Measurements from ENCODE around the gene PRDM16.

DNA sequence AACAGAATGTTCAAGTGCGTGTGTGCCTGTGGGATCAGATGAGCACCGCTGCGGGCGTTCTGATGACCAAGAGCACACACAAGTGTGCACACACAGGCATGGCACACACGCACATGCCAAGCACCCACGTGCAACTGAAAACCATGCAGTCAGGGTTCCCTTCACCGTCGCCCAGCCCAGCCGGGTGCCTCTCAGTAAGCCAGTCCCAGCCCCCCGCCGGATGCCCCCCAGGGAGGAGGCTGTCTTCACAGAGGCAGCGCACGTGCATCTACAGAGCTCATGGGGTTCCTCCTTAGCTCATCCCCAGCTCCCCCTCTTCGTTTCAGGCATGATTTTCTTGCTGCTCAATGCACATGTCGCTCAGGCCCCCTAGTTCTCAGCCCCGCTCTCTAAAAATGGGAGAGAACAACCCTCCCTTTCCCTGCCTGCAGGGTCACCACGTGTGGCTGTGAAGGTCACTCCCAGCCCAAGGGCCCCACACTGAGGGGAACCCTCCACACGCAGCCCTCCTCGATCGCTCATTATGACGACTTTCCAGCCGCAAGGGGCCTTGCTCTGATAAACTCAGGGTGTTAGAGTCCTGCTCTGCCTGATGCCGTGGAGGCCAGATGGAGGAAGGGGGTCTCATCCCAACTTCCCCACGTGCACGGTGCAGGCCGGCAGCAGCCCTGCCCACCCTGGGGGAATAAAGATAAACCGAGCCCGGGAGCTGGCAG is 355.1 kb downstream of the PRDM16 start:
- TF ChIP-seq, protein P1, sequence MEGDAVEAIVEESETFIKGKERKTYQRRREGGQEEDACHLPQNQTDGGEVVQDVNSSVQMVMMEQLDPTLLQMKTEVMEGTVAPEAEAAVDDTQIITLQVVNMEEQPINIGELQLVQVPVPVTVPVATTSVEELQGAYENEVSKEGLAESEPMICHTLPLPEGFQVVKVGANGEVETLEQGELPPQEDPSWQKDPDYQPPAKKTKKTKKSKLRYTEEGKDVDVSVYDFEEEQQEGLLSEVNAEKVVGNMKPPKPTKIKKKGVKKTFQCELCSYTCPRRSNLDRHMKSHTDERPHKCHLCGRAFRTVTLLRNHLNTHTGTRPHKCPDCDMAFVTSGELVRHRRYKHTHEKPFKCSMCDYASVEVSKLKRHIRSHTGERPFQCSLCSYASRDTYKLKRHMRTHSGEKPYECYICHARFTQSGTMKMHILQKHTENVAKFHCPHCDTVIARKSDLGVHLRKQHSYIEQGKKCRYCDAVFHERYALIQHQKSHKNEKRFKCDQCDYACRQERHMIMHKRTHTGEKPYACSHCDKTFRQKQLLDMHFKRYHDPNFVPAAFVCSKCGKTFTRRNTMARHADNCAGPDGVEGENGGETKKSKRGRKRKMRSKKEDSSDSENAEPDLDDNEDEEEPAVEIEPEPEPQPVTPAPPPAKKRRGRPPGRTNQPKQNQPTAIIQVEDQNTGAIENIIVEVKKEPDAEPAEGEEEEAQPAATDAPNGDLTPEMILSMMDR (conservative IDR thresholded peaks at IDR 0.05; ENCODE audit: low read length), result no peak
- TF ChIP-seq EZH2phosphoT487 (IDR thresholded peaks at IDR 0.05; ENCODE audit: borderline replicate concordance), result no peak
